Fibroblast of peridontal ligament (primary cell): ENCODE results near the gene EXOC4.

Experiments
- DNase-seq: peaks from one replicate; pipeline ENCODE4 v3.0.0-alpha.2; 2010; ENCODE audit errors: extremely low read depth

EXOC4 gene

GRCh38 chr7:133827707-133828623 lies 575.1 kb downstream of the EXOC4 start:
- DNase-seq, result no peak

- DNase-seq, result no peak
These were observed 576.0 kb downstream of the EXOC4 start for GRCh38 chr7:133828906-133829305.

- DNase-seq, result peak; percentile 21
These were observed 576.5 kb downstream of the EXOC4 start for GRCh38 chr7:133829336-133829897.

GRCh38 chr7:133830081-133830480 lies 577.2 kb downstream of the EXOC4 start:
- no peak for DNase-seq

- DNase-seq, result no peak
These were observed 583.8 kb downstream of the EXOC4 start for GRCh38 chr7:133836666-133837065.

GRCh38 chr7:133837224-133837623 lies 584.3 kb downstream of the EXOC4 start:
- no peak for DNase-seq

GRCh38 chr7:133839121-133839520 lies 586.2 kb downstream of the EXOC4 start:
- DNase-seq, result no peak

GRCh38 chr7:133843341-133843740 lies 590.5 kb downstream of the EXOC4 start:
- no peak for DNase-seq

- no peak for DNase-seq
These were observed 592.1 kb downstream of the EXOC4 start for GRCh38 chr7:133845005-133845404.

DNA sequence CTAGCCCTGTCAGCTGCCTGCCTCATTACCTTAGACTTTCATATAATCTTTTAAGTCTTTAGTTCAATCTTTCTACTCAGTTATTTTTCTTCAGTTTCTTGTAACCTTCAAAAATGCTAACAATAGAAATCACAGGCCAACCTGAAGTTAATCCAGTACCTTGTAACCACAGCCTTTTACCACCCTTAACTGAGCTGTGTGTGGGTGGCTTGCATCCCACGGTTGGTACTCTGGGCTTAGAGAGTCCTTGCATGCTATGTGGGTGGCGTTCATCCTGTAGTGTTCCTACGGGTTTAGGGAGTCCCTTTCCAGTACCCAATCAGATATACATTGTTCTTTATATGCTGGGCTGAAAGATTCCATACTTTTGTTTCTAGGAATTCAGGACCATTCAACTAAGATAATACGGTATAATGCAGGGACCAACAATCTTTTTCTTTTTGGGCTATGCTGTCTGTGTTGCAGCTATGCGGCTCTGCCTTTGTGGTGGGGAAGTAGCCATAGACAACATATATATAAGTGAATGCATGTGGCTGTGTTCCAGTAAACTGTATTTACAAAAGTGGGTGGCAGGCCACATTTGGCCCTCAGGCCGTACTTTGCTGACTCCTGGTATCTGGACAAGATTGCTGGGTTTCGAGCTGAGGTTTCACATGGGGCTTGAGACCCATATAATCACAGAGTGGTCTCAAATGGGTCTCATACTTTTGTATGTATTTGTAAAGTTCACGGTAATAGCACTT lies 593.5 kb downstream of the EXOC4 start:
- no peak for DNase-seq

GRCh38 chr7:133850497-133851280 lies 597.8 kb downstream of the EXOC4 start:
- no peak for DNase-seq

- DNase-seq, result no peak
These were observed 598.5 kb downstream of the EXOC4 start for GRCh38 chr7:133851411-133851810.

DNA sequence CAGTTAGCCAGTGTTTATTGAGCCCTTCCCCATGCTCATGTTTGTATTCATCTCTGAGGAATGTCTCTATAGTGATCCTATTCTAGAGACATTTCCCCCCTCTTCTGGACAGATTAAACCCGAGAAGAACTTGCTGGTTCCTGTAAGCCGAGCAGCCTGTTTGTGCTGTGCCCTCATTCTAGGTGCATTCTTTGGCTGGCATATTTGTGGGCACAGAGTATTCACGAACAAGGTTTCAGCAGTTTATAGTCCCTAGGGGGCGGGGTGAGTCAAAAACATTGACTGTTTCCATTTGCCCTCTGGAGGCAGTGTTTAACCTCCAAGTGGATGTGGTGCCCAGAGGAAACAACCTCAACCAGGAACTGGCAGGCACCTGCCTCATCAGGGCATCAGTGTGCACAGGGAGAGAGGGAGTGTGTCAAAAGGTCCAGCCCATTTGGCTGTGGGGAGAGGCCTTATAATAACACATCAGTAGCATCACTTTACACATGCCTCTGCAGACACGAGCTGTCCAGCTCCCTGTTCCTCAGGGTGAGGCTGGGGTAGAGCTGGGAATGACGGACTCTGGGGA lies 600.9 kb downstream of the EXOC4 start:
- DNase-seq, result peak; percentile 87

GRCh38 chr7:133854739-133855138 lies 601.9 kb downstream of the EXOC4 start:
- DNase-seq, result peak; percentile 81

GRCh38 chr7:133857376-133858119 lies 604.7 kb downstream of the EXOC4 start:
- DNase-seq, result no peak

GRCh38 chr7:133858311-133858710 lies 605.4 kb downstream of the EXOC4 start:
- DNase-seq, result no peak

DNA sequence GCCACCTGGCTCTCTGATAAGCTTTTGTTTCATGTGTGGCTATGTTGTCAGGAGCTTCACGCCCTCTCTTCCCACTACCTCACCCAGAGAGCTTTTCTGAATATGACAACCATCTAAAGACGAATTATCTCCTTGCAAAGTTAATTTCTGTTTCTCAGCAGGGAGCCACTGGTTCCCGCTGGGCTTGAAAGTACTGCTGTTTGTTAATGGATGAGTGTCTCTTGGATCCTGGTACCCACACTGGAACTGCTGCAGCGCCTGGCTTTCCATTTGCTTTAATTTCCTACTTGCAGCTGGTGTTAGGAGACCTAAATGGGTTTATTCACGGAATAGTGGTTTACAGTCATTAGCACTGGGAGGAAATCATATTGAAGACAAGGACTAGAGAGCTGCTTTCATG lies 606.4 kb downstream of the EXOC4 start:
- DNase-seq, result no peak

GRCh38 chr7:133859871-133860450 lies 607.1 kb downstream of the EXOC4 start:
- no peak for DNase-seq

DNA sequence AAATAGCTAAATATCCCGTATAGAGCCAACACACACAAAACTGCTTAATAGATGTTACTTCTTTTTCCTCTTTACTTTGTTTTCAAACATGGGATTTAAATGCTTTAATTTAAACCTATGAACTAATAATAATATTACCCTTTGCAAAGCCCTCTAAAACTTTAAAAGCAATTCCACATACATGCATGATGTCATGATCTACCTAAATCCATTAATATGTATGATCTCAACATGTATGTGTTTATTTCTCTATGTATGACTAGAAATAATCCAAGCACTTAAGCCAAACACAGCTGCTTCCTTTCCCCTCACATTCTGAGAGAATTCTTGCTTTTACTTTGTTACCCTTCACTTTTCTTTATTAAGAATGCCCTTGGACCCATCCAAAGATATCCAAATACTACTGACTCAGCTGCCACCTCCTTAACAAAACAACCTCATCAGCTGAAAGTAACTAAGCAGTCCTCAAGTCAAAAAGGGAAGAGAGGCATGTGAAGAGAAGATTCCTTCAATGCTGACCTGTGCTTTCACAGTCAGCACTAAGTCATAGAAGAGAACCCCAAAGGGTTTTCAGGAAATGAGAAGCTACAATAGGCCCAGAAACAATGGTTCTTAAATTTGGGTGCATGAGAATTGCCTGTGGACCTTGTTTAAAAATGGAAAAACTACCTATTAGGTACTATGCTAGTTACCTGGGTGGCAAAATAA lies 607.9 kb downstream of the EXOC4 start:
- no peak for DNase-seq

DNA sequence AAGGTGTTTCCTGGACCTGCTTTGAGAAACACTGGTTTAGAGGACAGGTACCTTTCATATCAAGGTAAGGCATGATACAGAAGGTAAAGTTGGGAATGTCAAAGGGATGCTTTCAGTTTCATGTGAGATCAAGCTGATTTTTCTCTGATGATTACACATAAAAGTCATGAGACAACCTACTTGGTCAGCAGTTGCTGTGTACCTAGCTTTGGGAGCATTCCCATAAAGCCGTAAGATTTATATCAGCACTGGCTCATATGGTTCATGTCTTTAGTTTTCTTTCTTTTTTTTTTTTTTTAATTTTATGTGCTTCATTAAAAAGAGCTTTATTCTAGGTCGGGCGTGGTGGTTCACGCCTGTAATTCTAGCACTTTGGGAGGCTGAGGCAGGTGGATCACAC lies 609.0 kb downstream of the EXOC4 start:
- no peak for DNase-seq
